ENCODE measurements around the gene CFLAR. TPM values are rescaled to one million over a fixed set of nuclear protein-coding genes. Genes with fewer than 3 reads are reported as not detected.

Gene CFLAR
- total RNA-seq: 85.8 and 90.0 TPM in 2 replicates

GRCh38 chr2:201116115-201116958 lies at the start of gene CFLAR:
TSS of gene CFLAR (plus strand) at chr2:201116164. CDS start at chr2:201129866, 13,702 bp downstream.

GRCh38 chr2:201071479-201072200 lies 44.3 kb upstream of the CFLAR start, which contains the start of the genes HYCC2 and NDUFB3:
TSS of gene HYCC2 (minus strand) at chr2:201071671. CDS start at chr2:201024009, 47,662 bp downstream.
TSS of gene NDUFB3 (plus strand) at chr2:201072001. CDS start at chr2:201078883, 6,882 bp downstream.

GRCh38 chr2:201182650-201183364 lies 66.8 kb downstream of the CFLAR start, which contains the start of gene CASP10:
TSS of gene CASP10 (plus strand) at chr2:201183141. CDS start at chr2:201185778, 2,637 bp downstream.

Other genes starting within 250 kb of the CFLAR start
- gene PPIL3, start 227.1 kb upstream of the CFLAR start, total RNA-seq: 50.3 and 57.8 TPM in 2 replicates
- gene NIF3L1, start 226.8 kb upstream of the CFLAR start, total RNA-seq: 23.9 and 32.9 TPM in 2 replicates
- 10.8 and 12.2 TPM in 2 replicates for gene ORC2, start 152.5 kb upstream of the CFLAR start, total RNA-seq
- gene HYCC2, start 44.5 kb upstream of the CFLAR start, total RNA-seq: 9.1 and 9.5 TPM in 2 replicates
- gene NDUFB3, start 44.2 kb upstream of the CFLAR start, total RNA-seq: 147 and 151 TPM in 2 replicates
- gene CASP10, start 67.0 kb downstream of the CFLAR start, total RNA-seq: 7.6 and 8.7 TPM in 2 replicates
- gene CASP8, start 144.4 kb downstream of the CFLAR start, total RNA-seq: 18.9 and 27.9 TPM in 2 replicates
- 1.6 and 1.8 TPM in 2 replicates for gene FLACC1, start 241.2 kb downstream of the CFLAR start, total RNA-seq

Data from aortic smooth muscle cell (primary cell).